DND-41 (cell line): ENCODE results near the gene IFNLR1.

Experiments used
- ATAC-seq: fragments of 200-7000 bp; cut with Tn5 transposase; 3 replicates; pipeline ENCODE4 v1.9.1; 2021; ENCODE audit warnings: low read depth; ENCODE audit not compliant: insufficient read depth
- DNase-seq: peaks from one replicate; pipeline ENCODE4 v3.0.0-alpha.2; 2020
- H2AFZ ChIP-seq: 2 replicates; pipeline ENCODE4 v1.6.0; 2012; ENCODE audit warnings: low read depth, low read length
- H3K27ac ChIP-seq: 2 replicates; pipeline ENCODE4 v1.5.1; 2012; ENCODE audit warnings: low read length, inconsistent platforms
- H3K27me3 ChIP-seq: fragments of 200-600 bp; sonication (generic); 2 replicates; pipeline ENCODE4 v1.6.0; 2012; ENCODE audit warnings: low read length, mild to moderate bottlenecking, inconsistent platforms; ENCODE audit not compliant: insufficient read depth, poor library complexity
- H3K36me3 ChIP-seq: 2 replicates; pipeline ENCODE4 v1.5.1; 2012; ENCODE audit warnings: low read length, inconsistent platforms; ENCODE audit not compliant: insufficient read depth
- H3K4me1 ChIP-seq: 2 replicates; pipeline ENCODE4 v1.5.1; 2012; ENCODE audit warnings: mild to moderate bottlenecking, low read length; ENCODE audit not compliant: insufficient read depth
- H3K4me2 ChIP-seq: 2 replicates; pipeline ENCODE4 v1.6.0; 2012; ENCODE audit warnings: mild to moderate bottlenecking, moderate library complexity, low read length, inconsistent platforms; ENCODE audit not compliant: insufficient read depth
- H3K4me3 ChIP-seq, 2 experiments: fragments of 200-600 bp in 1 of 2; shearing (Covaris generic) in 1 of 2; 2 replicates each; pipeline ENCODE4 v1.5.1; 2012 to 2016; ENCODE audit warnings: inconsistent platforms in 2 of 2, low read length in 2 of 2, mild to moderate bottlenecking in 2 of 2, low read depth in 1 of 2, moderate library complexity in 1 of 2
- H3K79me2 ChIP-seq: 2 replicates; pipeline ENCODE4 v1.6.0; 2012; ENCODE audit warnings: low read length, inconsistent platforms; ENCODE audit not compliant: insufficient read depth
- H3K9ac ChIP-seq: 2 replicates; pipeline ENCODE4 v1.6.0; 2012; ENCODE audit warnings: low read depth, mild to moderate bottlenecking, inconsistent platforms, low read length, moderate library complexity
- H3K9me3 ChIP-seq: 2 replicates; pipeline ENCODE4 v1.5.1; 2012; ENCODE audit warnings: low read length, moderate library complexity, mild to moderate bottlenecking, inconsistent platforms; ENCODE audit not compliant: insufficient read depth, severe bottlenecking
- H4K20me1 ChIP-seq: 2 replicates; pipeline ENCODE4 v1.6.0; 2012; ENCODE audit warnings: low read length; ENCODE audit not compliant: insufficient read depth
- EZH2 ChIP-seq: IDR thresholded peaks from 3 replicates; pipeline ENCODE4 v1.6.1; 2012; ENCODE audit warnings: borderline replicate concordance, low read depth, mild to moderate bottlenecking, moderate library complexity, low read length, inconsistent platforms; ENCODE audit not compliant: severe bottlenecking
- TF ChIP-seq, protein P1 (sequence below): IDR thresholded peaks from 2 replicates; pipeline ENCODE4 v1.5.1; 2012; ENCODE audit warnings: borderline replicate concordance, low read length, moderate library complexity, mild to moderate bottlenecking; ENCODE audit not compliant: poor library complexity, severe bottlenecking; ENCODE audit errors: extremely low read depth

The IFNLR1 gene

DNA sequence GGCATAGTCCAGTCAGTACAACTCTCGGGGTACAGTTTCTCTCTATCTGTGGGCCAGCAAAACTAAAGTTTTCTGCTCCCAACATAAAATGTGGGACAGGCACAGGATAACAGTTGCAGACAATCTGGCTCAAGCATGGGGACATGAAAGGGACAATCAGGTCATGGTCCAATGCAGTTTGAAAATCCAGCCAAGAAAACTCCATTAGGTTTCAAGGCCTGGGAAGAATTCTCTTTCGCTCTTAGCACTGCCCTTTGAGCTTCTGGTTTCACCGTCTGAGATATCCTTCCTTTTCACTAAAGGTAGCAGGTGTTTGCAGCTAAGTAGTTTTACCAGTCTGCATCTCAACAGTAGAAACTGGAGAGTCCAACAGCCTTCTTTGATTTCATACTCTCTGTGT is 23.1 kb downstream of the IFNLR1 start:
- Histone ChIP-seq H3K27ac (no peak overlapping the region), H3K4me1 (no peaks in the 10 kb centered on the region), H3K9ac (no peak overlapping the region), H3K27me3 (peaks cover 25% of the 10 kb centered on the region), H3K9me3 (no peaks in the 10 kb centered on the region), H3K4me2 (no peak overlapping the region), H4K20me1 (no peaks in the 10 kb centered on the region), H3K79me2 (no peaks in the 10 kb centered on the region), H3K36me3 (no peaks in the 10 kb centered on the region), H3K4me3 (no peak overlapping the region), H2AFZ (no peak overlapping the region)
- DNase-seq (no peak), ATAC-seq (no peak)
- no peak for TF ChIP-seq EZH2
- TF ChIP-seq, protein P1, sequence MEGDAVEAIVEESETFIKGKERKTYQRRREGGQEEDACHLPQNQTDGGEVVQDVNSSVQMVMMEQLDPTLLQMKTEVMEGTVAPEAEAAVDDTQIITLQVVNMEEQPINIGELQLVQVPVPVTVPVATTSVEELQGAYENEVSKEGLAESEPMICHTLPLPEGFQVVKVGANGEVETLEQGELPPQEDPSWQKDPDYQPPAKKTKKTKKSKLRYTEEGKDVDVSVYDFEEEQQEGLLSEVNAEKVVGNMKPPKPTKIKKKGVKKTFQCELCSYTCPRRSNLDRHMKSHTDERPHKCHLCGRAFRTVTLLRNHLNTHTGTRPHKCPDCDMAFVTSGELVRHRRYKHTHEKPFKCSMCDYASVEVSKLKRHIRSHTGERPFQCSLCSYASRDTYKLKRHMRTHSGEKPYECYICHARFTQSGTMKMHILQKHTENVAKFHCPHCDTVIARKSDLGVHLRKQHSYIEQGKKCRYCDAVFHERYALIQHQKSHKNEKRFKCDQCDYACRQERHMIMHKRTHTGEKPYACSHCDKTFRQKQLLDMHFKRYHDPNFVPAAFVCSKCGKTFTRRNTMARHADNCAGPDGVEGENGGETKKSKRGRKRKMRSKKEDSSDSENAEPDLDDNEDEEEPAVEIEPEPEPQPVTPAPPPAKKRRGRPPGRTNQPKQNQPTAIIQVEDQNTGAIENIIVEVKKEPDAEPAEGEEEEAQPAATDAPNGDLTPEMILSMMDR, result no peak

DNA sequence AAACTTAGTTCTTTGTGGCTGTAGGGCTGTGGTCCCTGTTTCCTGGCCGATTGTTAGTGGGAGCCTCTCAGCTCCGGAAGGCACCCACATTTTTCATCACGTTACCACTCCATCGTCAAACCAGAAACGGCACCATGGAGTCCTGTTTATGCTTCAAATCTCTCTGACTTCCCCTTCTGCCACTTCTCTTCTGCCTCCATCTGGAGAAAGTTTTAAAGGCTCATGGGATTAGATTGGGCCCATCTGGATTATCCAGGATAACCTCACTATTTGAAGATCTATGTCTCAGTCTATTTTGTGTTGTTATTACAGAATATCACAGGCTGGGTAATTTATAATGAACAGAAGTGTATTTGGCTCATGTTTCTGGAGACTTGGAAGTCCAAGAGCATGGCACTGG is 24.9 kb downstream of the IFNLR1 start:
- Histone ChIP-seq H3K36me3 (no peaks in the 10 kb centered on the region), H3K4me1 (no peaks in the 10 kb centered on the region), H3K27ac (no peak overlapping the region), H2AFZ (no peak overlapping the region), H3K79me2 (no peaks in the 10 kb centered on the region), H3K9me3 (no peaks in the 10 kb centered on the region), H4K20me1 (no peaks in the 10 kb centered on the region), H3K4me3 (no peak overlapping the region), H3K9ac (no peak overlapping the region), H3K27me3 (peaks cover 25% of the 10 kb centered on the region), H3K4me2 (no peak overlapping the region)
- DNase-seq (no peak), ATAC-seq (no peak)
- TF ChIP-seq EZH2, result no peak
- TF ChIP-seq, protein P1, result no peak

DNA sequence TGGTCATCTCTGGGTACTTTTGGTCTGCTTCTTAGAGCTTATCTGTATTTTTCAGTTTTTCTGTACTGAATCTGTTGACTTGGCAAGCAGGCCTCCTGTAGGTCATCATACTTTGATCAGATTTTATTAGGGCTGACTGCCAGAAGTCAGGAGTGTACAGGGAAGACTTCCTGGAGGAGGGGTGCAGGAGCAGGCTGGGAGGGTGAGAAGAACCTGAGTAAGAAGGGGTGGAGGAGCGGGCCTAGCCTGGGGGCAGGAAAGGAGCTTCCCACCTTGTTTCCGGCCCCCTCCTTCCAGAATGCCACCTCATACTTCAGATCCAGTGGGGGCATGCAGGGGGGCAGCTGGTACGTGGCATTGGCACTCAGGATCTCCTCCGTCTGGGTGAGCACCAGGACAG is 25.8 kb downstream of the IFNLR1 start:
- Histone ChIP-seq H3K27me3 (peaks cover 25% of the 10 kb centered on the region), H2AFZ (no peak overlapping the region), H3K79me2 (no peaks in the 10 kb centered on the region), H3K27ac (no peak overlapping the region), H3K4me1 (no peaks in the 10 kb centered on the region), H3K4me2 (no peak overlapping the region), H3K9me3 (no peaks in the 10 kb centered on the region), H3K36me3 (no peaks in the 10 kb centered on the region), H4K20me1 (no peaks in the 10 kb centered on the region), H3K4me3 (no peak overlapping the region), H3K9ac (no peak overlapping the region)
- DNase-seq (no peak), ATAC-seq (no peak)
- TF ChIP-seq EZH2, result no peak
- TF ChIP-seq, protein P1, result no peak

DNA sequence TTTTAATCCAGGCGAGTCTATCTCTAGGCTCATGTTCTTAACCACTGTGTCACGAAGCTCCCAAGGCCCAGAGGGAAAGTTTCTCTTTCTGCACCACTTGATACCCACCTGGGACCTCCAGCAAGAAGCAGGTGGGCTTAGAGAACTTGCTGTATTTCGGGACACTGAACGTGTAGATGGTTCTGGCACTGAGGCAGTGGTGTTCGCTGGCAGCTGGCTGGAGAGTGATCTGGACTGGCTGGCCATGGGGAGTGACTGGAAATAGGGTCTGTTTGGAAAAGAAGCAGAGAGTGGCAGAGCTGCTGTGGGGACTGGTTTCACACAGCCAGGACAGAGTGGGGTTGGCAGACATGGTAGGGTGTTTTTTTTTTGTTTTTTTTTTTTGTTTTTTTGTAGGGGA is 27.7 kb downstream of the IFNLR1 start:
- no peak for DNase-seq
- no peaks in the 10 kb centered on the region for H4K20me1 ChIP-seq
- H3K27ac ChIP-seq, result no peak overlapping the region
- peaks cover 19% of the 10 kb centered on the region for H3K27me3 ChIP-seq
- no peak overlapping the region for H3K9ac ChIP-seq
- no peaks in the 10 kb centered on the region for H3K4me1 ChIP-seq
- H3K4me3 ChIP-seq, result no peak overlapping the region
- no peak overlapping the region for H2AFZ ChIP-seq
- H3K4me2 ChIP-seq, result no peak overlapping the region
- no peak for ATAC-seq
- TF ChIP-seq, protein P1, result no peak
- TF ChIP-seq EZH2, result no peak
- H3K79me2 ChIP-seq, result no peaks in the 10 kb centered on the region
- no peaks in the 10 kb centered on the region for H3K36me3 ChIP-seq
- H3K9me3 ChIP-seq, result no peaks in the 10 kb centered on the region
